ENCODE data around the gene PATJ.

DNA sequence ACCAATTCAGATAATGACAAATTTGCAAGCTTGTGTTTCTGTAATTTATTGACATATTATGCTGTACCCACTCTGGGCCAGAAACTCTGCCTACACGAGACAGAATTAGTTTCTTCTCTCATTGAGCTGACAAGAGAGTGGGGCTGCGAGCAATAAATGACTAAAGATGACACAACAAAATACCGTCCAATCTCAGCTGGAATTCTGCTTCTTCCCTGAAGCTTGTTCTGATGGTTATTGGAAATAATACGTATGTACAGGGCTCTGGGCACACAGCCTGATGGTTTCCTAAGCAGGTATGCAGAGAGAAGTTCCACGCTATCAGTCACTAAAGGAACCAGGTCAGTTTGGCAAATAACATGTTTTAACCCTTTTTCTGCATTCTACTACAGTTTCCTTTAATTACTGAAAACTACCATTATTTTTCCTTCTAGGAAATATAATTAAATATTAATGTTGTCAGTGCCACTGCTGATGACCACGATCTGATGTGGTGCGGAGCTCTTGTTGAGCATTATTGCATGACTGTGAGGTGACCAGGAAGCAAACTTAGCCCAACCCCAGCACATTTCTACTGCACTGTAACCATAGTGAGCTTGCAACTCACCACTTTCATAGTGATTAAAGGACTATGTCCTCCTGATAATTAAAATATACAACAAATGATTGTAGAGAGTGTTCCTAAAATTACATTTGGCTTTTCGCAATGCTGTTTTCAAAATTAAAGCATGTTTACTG is 231.0 kb downstream of the PATJ start:
- no peak for TF ChIP-seq SIN3A (IDR thresholded peaks at IDR 0.05; ENCODE audit: borderline replicate concordance, insufficient read depth, low read length)
- no peak for TF ChIP-seq REST (IDR thresholded peaks at IDR 0.05; ENCODE audit: insufficient read depth in 1 of 2, low read depth in 2 of 2, low read length in 2 of 2)
- TF ChIP-seq POLR2AphosphoS5 (IDR thresholded peaks at IDR 0.05; ENCODE audit: low read depth, low read length), result no peak
- TF ChIP-seq FOXP2 (optimal IDR thresholded peaks at IDR 0.05; ENCODE audit: borderline replicate concordance, extremely low read depth, extremely low read length, insufficient read depth), result no peak
